HepG2 (cell line): ENCODE measurements around the gene LIPA.

Experiments
- CTCF ChIP-seq: sonication (generic); formaldehyde crosslinking; IDR thresholded peaks from 2 replicates; pipeline ENCODE4 v1.5.0; 2020; ENCODE audit warnings: mild to moderate bottlenecking, missing genetic modification reagents, moderate library complexity
- TBP ChIP-seq: sonication (generic); formaldehyde crosslinking; IDR thresholded peaks from 2 replicates; pipeline ENCODE4 v1.5.0; 2020; ENCODE audit warnings: missing genetic modification reagents

DNA sequence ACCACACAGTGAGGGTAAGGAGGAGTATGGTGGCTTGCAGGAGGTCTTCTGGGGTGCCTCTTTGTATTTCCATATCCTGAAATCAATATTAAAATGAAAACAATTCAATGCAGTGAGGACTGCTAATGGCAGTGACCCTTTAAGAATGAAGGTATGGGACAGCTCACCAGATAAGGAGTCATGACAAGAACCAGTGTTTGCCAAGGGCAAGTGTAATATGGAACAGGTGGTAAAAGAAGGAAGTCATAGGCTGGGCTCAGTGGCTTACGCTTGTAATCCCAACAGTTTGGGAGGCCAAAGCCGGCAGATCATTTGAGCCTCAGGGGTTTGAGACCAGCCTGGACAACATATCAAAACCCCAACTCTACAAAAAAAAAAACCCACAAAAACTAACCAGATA lies 20.0 kb upstream of the LIPA start:
- TF ChIP-seq TBP (CRISPR knock-in tag) (no peak), CTCF (no peak)
